Measurements from ENCODE around the gene LMO2.
"Not testable (repeated sequence)": the region's sequence is repeated elsewhere in the genome, so short reads cannot be mapped to it uniquely, and the experiment has no call there.

LMO2 gene

GRCh38 chr11:33843018-33843417 is 48.9 kb downstream of the LMO2 start:
- no peak overlapping the region for H3K4me3 ChIP-seq

DNA sequence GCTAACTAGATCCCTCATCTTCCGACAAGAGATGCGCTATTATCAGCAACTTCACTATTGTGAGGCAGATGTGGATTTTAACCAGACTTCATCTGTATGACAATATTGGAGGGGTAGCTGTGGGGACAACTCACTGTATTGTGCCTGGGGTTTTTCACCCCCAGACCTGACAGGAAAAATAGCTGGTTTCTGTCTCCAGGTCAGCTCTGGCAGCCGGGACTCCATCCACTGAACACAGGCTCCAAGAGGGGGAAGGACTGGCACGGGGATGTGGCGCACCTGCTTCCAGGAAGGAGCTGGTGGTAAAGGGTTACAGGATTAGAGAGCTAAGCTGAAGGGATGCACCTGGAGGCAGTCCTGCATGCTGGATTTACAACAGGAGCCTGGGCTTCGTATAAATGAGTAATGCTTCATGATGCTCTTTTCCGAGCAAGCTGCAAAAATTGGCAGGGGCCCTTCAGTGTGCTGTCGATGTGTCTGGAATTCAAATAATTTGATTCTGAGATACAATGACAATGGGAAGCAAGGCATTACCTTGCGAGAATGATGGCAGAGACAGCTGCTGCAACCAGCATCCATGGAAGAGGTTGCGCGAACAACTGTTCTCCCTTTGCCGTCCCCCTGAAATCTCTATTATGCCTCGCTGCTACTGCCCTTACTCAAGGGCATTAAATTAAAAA is 49.5 kb downstream of the LMO2 start:
- Histone ChIP-seq H3K4me3 (no peak overlapping the region), H3K27ac (no peak overlapping the region), H3K9me3 (no peaks in the 10 kb centered on the region), H3K4me1 (no peaks in the 10 kb centered on the region), H3K27me3 (peaks cover 0 to 19% of the 10 kb centered on the region in 2 donors), H3K36me3 (no peaks in the 10 kb centered on the region)
- TF ChIP-seq CTCF (IDR thresholded peaks at IDR 0.05): no peak
- no peak for DNase-seq
- intact Hi-C loops (cut with DNase I; ENCODE audit: low total_unique reads): no loop called here

More at GRCh38 chr11:33843018-33843417, 48.9 kb downstream of the LMO2 start:
- no peak for DNase-seq
- intact Hi-C loops (cut with DNase I; ENCODE audit: low total_unique reads): no loop called here
- Histone ChIP-seq H3K4me1 (no peaks in the 10 kb centered on the region), H3K36me3 (no peaks in the 10 kb centered on the region), H3K9me3 (no peaks in the 10 kb centered on the region), H3K27ac (no peak overlapping the region), H3K27me3 (peaks cover 0 to 21% of the 10 kb centered on the region in 2 donors)
- TF ChIP-seq CTCF (IDR thresholded peaks at IDR 0.05): no peak

DNA sequence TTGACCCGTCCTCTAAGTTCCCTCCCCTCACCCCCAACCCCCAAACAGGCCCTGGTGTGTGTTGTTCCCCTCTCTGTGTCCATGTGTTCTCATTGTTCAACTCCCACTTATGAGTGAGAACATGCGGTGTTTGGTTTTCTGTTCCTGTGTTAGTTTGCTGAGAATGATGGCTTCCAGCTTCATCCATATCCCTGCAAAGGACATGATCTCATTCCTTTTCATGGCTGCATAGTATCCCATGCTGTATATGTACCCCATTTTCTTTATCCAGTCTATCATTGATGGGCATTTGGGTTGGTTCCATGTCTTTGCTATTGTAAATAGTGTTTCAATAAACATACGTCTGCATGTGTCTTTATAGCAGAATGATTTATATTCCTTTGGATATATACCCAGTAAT is 53.6 kb downstream of the LMO2 start:
- H3K36me3 ChIP-seq; intact Hi-C loops (cut with DNase I; ENCODE audit: low total_unique reads); H3K4me1 ChIP-seq; DNase-seq; H3K27ac ChIP-seq; H3K9me3 ChIP-seq; H3K4me3 ChIP-seq: not testable (repeated sequence)
- H3K27me3 ChIP-seq: peaks cover 0 to 19% of the 10 kb centered on the region in 2 donors

DNA sequence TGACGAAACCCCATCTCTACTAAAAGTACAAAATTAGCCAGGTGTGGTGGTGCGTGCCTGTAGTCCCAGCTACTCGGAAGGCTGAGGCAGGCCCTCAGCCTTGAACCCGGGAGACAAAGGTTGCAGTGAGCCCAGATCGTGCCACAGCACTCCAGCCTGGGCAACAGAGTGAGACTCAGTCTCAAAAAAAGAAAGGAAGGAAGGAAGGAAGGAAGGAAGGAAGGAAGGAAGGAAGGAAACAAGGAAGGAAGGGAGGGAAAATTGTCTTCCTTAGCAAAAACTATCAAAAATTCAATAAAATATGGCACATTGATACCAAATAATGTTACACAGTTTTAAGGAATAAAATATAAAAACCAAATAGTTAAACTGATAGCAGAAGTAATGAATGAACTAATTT is 54.5 kb downstream of the LMO2 start:
- H3K4me3 ChIP-seq; H3K4me1 ChIP-seq; H3K36me3 ChIP-seq; H3K27ac ChIP-seq; DNase-seq; H3K9me3 ChIP-seq; intact Hi-C loops (cut with DNase I; ENCODE audit: low total_unique reads): not testable (repeated sequence)
- peaks cover 0 to 13% of the 10 kb centered on the region in 2 donors for H3K27me3 ChIP-seq

- Histone ChIP-seq H3K36me3 (no peaks in the 10 kb centered on the region), H3K27ac (no peak overlapping the region), H3K4me3 (no peak overlapping the region), H3K4me1 (no peaks in the 10 kb centered on the region), H3K27me3 (peaks cover 0 to 22% of the 10 kb centered on the region in 2 donors), H3K9me3 (no peaks in the 10 kb centered on the region)
- DNase-seq: no peak
- intact Hi-C loops (cut with DNase I; ENCODE audit: low total_unique reads): no loop called here
- peak in 1 of 2 experiments; percentile 22 for TF ChIP-seq CTCF (IDR thresholded peaks at IDR 0.05)
These were observed 56.6 kb downstream of the LMO2 start for GRCh38 chr11:33835143-33835878.

- DNase-seq: no peak
- peaks cover 0 to 13% (median 9%) of the 10 kb centered on the region in 4 donors for H3K4me1 ChIP-seq
- TF ChIP-seq CTCF (IDR thresholded peaks at IDR 0.05): no peak
- H3K36me3 ChIP-seq: no peaks in the 10 kb centered on the region
- peaks cover 0 to 35% of the 10 kb centered on the region in 2 donors for H3K27me3 ChIP-seq
- H3K27ac ChIP-seq: no peak overlapping the region
- no peaks in the 10 kb centered on the region for H3K9me3 ChIP-seq
- H3K4me3 ChIP-seq: no peak overlapping the region
- intact Hi-C loops (cut with DNase I; ENCODE audit: low total_unique reads): no loop called here
These were observed 59.2 kb downstream of the LMO2 start for GRCh38 chr11:33832676-33833075.

All from tibial artery (tissue), 4 donors.